ENCODE measurements around the gene PWWP2A.

The PWWP2A gene

DNA sequence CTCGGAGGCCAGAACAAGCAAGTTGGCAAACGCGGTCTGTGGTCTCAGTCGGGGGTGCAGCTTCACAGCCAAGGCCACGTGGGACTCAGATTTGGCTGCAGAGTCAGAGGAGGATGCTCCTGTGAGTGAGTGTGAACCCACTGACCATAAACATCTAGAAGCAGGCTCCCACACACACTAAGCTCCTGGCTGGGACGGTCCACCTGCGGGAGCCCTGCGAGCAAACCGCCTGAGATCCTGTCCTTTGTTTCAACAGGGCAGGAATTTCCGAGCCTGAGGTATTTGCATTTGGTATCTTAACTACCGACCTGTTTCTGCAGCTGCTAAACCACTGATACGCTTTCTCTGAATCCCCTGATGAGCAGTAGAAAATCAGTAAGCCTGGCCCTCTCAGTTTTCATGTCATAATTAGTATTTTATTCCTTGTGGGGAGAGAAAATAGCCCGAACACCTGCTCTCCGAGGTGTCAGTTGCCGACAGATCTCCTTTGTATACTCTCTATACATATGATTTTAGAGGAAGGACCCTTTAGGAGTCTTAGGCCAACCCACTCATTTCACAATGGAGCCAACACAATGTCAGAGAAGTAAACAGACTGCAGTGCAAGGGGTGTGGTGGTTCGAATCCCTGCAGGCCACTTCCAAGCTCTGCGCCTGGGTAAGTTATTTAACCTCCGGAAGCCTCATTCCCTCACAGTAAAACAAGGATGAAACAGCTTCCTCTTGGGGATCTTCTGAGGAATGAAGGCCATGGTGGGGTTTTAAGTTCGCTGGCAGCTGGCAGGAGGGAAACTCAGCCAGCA is 40.9 kb upstream of the PWWP2A start:
- Histone ChIP-seq H3K4me2 (peak overlapping the region; percentile 74), H3K27me3 (ENCODE audit: insufficient read depth, low read depth) (no peaks in the 10 kb centered on the region), H3K79me2 (ENCODE audit: insufficient read depth, low read depth) (no peaks in the 10 kb centered on the region), H3K9ac (peak overlapping the region; percentile 34; the same call in 1 of the 2 replicates), H4K20me1 (ENCODE audit: insufficient read depth) (no peaks in the 10 kb centered on the region), H3K4me1 (ENCODE audit: low read depth, poor library complexity, severe bottlenecking) (peaks cover 37% of the 10 kb centered on the region), H3K4me3 (IDR thresholded peaks at IDR 0.05; ENCODE audit: insufficient read depth, low read depth, low read length) (no peak overlapping the region), H2AFZ (ENCODE audit: low read depth) (peak overlapping the region; percentile 51; the same call in 1 of the 2 replicates), H3K27ac (peak overlapping the region; percentile 75), H3K36me3 (ENCODE audit: insufficient read depth) (no peaks in the 10 kb centered on the region)
- TF ChIP-seq, protein P1, sequence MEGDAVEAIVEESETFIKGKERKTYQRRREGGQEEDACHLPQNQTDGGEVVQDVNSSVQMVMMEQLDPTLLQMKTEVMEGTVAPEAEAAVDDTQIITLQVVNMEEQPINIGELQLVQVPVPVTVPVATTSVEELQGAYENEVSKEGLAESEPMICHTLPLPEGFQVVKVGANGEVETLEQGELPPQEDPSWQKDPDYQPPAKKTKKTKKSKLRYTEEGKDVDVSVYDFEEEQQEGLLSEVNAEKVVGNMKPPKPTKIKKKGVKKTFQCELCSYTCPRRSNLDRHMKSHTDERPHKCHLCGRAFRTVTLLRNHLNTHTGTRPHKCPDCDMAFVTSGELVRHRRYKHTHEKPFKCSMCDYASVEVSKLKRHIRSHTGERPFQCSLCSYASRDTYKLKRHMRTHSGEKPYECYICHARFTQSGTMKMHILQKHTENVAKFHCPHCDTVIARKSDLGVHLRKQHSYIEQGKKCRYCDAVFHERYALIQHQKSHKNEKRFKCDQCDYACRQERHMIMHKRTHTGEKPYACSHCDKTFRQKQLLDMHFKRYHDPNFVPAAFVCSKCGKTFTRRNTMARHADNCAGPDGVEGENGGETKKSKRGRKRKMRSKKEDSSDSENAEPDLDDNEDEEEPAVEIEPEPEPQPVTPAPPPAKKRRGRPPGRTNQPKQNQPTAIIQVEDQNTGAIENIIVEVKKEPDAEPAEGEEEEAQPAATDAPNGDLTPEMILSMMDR (conservative IDR thresholded peaks at IDR 0.05; ENCODE audit: low read depth, low read length), result no peak

DNA sequence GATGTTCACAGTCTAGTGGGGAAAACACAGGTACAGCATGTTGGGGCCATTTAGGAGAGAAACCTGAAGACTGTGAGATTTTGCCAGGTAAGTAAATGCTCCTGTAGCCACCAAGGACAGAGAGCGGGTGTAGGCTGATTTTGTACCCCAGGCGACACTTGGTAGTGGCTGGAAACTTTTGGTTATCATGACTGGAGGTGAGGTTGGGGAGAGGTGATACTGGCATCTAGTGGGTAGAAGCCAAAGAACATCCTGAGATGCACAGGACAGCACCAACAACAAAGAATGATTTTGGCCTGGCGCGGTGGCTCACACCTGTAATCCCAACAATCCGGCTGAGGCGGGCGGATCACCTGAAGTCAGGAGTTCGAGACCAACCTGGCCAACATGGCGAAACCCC is 38.8 kb upstream of the PWWP2A start:
- no peaks in the 10 kb centered on the region for H3K79me2 ChIP-seq (ENCODE audit: insufficient read depth, low read depth)
- H3K4me2 ChIP-seq, result no peak overlapping the region
- H3K4me3 ChIP-seq (IDR thresholded peaks at IDR 0.05; ENCODE audit: insufficient read depth, low read depth, low read length), result no peak overlapping the region
- no peaks in the 10 kb centered on the region for H3K36me3 ChIP-seq (ENCODE audit: insufficient read depth)
- no peak overlapping the region for H3K9ac ChIP-seq
- no peak overlapping the region for H3K27ac ChIP-seq
- TF ChIP-seq, protein P1 (conservative IDR thresholded peaks at IDR 0.05; ENCODE audit: low read depth, low read length), result no peak
- no peaks in the 10 kb centered on the region for H4K20me1 ChIP-seq (ENCODE audit: insufficient read depth)
- H2AFZ ChIP-seq (ENCODE audit: low read depth), result no peak overlapping the region
- no peaks in the 10 kb centered on the region for H3K27me3 ChIP-seq (ENCODE audit: insufficient read depth, low read depth)
- H3K4me1 ChIP-seq (ENCODE audit: low read depth, poor library complexity, severe bottlenecking), result peaks cover 28% of the 10 kb centered on the region

DNA sequence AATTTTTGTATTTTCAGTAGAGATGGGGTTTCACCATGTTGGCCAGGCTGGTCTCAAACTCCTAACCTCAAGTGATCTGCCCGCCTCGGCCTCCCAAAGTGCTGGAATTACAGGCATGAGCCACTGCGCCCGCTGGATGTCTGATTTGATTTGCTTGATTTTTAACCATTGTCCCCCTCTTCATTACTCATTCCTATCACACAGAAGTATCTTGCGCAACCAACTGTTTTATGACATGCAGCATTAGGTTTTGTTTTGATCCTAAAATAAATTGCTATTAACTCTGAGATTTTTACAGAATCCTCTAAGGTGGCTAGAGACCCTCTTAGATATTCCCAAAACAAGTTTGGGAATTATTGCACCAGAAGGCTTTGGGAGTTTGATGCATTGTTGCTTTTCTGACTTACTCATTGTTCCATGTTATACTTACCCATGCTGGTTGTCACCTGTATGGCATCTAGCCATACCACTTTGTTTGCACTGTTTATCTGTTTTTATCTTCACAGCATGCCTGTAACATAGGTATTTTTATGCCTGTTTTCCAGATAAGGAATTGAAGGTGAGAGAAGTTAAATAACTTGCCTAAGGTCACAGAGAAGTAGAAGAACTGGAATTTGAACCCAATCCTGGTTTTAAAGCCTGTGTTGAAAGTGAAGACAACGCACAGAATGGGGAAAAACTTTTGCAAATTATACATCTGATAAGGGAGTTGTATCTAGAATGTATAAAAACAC is 35.9 kb upstream of the PWWP2A start:
- H2AFZ ChIP-seq (ENCODE audit: low read depth), result no peak overlapping the region
- TF ChIP-seq, protein P1 (conservative IDR thresholded peaks at IDR 0.05; ENCODE audit: low read depth, low read length), result no peak

DNA sequence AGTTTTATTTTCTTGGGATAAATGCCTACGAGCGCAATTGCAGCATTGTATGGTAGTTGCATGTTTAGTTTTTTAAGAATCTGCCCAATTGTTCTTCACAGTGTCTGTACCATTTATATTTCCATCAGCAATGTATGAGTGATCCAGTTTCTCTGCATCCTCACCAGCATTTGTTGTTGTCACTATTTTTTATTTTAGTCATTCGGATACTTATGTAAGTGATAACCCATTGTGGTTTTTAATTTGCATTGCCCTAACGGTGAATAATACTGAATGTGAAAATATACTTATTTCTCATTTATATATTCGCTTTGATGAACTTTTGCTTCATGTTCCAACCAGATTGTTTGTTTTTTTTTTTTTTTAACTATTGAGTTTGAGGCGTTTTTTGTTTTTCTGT is 33.7 kb upstream of the PWWP2A start:
- Histone ChIP-seq H3K9ac (no peak overlapping the region), H3K4me1 (ENCODE audit: low read depth, poor library complexity, severe bottlenecking) (no peaks in the 10 kb centered on the region), H2AFZ (ENCODE audit: low read depth) (no peak overlapping the region), H3K4me2 (no peak overlapping the region), H3K27ac (no peak overlapping the region), H4K20me1 (ENCODE audit: insufficient read depth) (no peaks in the 10 kb centered on the region), H3K27me3 (ENCODE audit: insufficient read depth, low read depth) (no peaks in the 10 kb centered on the region), H3K4me3 (IDR thresholded peaks at IDR 0.05; ENCODE audit: insufficient read depth, low read depth, low read length) (no peak overlapping the region), H3K79me2 (ENCODE audit: insufficient read depth, low read depth) (no peaks in the 10 kb centered on the region), H3K36me3 (ENCODE audit: insufficient read depth) (no peaks in the 10 kb centered on the region)
- TF ChIP-seq, protein P1 (conservative IDR thresholded peaks at IDR 0.05; ENCODE audit: low read depth, low read length), result no peak

More for the DNA sequence above, 35.9 kb upstream of the PWWP2A start:
- H3K27ac ChIP-seq, result no peak overlapping the region
- H3K4me3 ChIP-seq (IDR thresholded peaks at IDR 0.05; ENCODE audit: insufficient read depth, low read depth, low read length), result no peak overlapping the region
- H3K4me1 ChIP-seq (ENCODE audit: low read depth, poor library complexity, severe bottlenecking), result peaks cover 9% of the 10 kb centered on the region
- H3K4me2 ChIP-seq, result no peak overlapping the region
- no peaks in the 10 kb centered on the region for H4K20me1 ChIP-seq (ENCODE audit: insufficient read depth)
- no peaks in the 10 kb centered on the region for H3K36me3 ChIP-seq (ENCODE audit: insufficient read depth)
- H3K9ac ChIP-seq, result no peak overlapping the region
- H3K79me2 ChIP-seq (ENCODE audit: insufficient read depth, low read depth), result no peaks in the 10 kb centered on the region
- H3K27me3 ChIP-seq (ENCODE audit: insufficient read depth, low read depth), result no peaks in the 10 kb centered on the region
